ENCODE results near the gene DLGAP4. TPM values are rescaled to one million over a fixed set of nuclear protein-coding genes. Genes with fewer than 3 reads are reported as not detected.
A peak's percentile ranks its signal among the peaks of the same experiment; 100 is the strongest.

Gene DLGAP4
- total and polyA plus RNA-seq, 2 of the 13 experiments (the other 11 are each of a cell fraction or from before 2014, with no cell fraction given), result 15.2 to 26.7 TPM

DNA sequence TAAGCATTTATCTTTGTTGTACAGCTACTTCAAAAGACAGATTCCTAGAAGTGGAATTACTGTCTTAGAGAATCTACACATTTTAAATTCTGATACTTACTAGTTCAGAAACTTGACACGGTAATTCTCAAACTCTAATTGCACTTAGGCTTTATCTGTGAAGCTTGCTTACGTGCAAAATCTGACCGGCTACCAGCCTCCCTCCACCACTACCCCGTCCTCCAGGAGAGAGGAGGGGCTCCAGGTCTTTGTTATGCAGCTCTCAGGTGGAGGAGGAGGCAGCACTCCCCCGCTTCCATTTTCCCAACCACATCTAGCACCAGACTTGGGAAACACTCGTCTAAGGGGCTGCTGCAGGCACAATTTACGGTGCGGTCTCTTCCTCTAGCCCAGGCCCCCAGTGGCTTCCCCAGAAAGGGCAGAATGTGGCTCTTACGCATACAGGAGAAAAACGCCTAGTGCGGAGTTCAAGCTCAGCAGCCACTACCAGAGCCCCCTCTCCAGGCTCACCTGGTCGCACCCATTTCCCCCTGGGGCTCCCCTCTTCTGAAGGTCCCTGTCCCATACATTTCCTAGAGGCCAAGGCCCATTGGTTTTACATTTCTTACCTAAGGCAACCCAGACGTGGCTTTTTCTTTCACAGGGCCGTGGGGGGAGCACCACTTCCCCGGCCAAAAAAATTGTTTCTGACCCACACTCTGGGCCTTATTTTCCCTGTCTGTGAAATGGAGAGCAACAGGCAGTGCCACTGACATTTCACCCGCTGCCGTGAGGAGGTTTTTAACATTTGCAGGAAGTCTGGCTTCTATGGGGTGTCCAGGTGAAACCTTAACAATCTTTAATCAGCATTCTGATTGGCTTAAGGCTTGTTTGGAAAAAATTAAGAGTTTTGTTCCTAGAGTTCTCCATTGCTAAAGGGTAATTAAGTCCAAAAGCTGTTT, 265.7 kb downstream of the DLGAP4 start (continued):
- TF ChIP-seq ZNF607 (CRISPR knock-in tag; IDR thresholded peaks at IDR 0.05; ENCODE audit: borderline replicate concordance) (0 out of 2 replicates have a peak, but pooled peaks have one; percentile 62), ZNF761 (CRISPR knock-in tag; conservative IDR thresholded peaks at IDR 0.05) (peak; percentile 36; the same call in 1 of the 2 replicates), ZNF746 (CRISPR knock-in tag; IDR thresholded peaks at IDR 0.05) (peak; percentile 69), ZNF264 (CRISPR knock-in tag; IDR thresholded peaks at IDR 0.05) (peak; percentile 9; the same call in 1 of the 2 replicates), SALL1 (CRISPR knock-in tag; IDR thresholded peaks at IDR 0.05) (peak; percentile 69), ZNF777 (CRISPR knock-in tag; IDR thresholded peaks at IDR 0.05) (no peak), PHF21A (CRISPR knock-in tag; IDR thresholded peaks at IDR 0.05) (no peak), NR2C2 (CRISPR knock-in tag; IDR thresholded peaks at IDR 0.05; ENCODE audit: borderline replicate concordance) (no peak; the same call in 1 of the 2 replicates), YEATS4 (CRISPR knock-in tag; IDR thresholded peaks at IDR 0.05; ENCODE audit: borderline replicate concordance) (peak; percentile 34; the same call in 1 of the 2 replicates), ZNF343 (CRISPR knock-in tag; IDR thresholded peaks at IDR 0.05) (0 out of 2 replicates have a peak, but pooled peaks have one; percentile 71), KAT7 (CRISPR knock-in tag; IDR thresholded peaks at IDR 0.05; ENCODE audit: borderline replicate concordance) (0 out of 2 replicates have a peak, but pooled peaks have one; percentile 42), ZBTB3 (CRISPR knock-in tag; IDR thresholded peaks at IDR 0.05; ENCODE audit: borderline replicate concordance, low read depth) (0 out of 2 replicates have a peak, but pooled peaks have one; percentile 31), HDAC2 (CRISPR knock-in tag; IDR thresholded peaks at IDR 0.05) (peak; percentile 22; the same call in 1 of the 2 replicates), ZZZ3 (CRISPR knock-in tag; IDR thresholded peaks at IDR 0.05; ENCODE audit: borderline replicate concordance) (0 out of 2 replicates have a peak, but pooled peaks have one; percentile 31), HNRNPL (IDR thresholded peaks at IDR 0.05; ENCODE audit: low read depth, low read length) (no peak), ZNF619 (CRISPR knock-in tag; IDR thresholded peaks at IDR 0.05) (0 out of 2 replicates have a peak, but pooled peaks have one; percentile 14), ZNF768 (CRISPR knock-in tag; IDR thresholded peaks at IDR 0.05) (peak; percentile 23; the same call in 1 of the 2 replicates), POLR2G (IDR thresholded peaks at IDR 0.05; ENCODE audit: low read depth, low read length) (peak; percentile 66), MYPOP (CRISPR knock-in tag; IDR thresholded peaks at IDR 0.05) (0 out of 2 replicates have a peak, but pooled peaks have one; percentile 18), ZFX (CRISPR knock-in tag; IDR thresholded peaks at IDR 0.05; ENCODE audit: low read depth) (peak; percentile 62), ARHGAP35 (CRISPR knock-in tag; IDR thresholded peaks at IDR 0.05; ENCODE audit: borderline replicate concordance) (0 out of 2 replicates have a peak, but pooled peaks have one; percentile 20), TBL1XR1 (IDR thresholded peaks at IDR 0.05; ENCODE audit: borderline replicate concordance, low read length, partially characterized antibody) (peak; percentile 42), SAP130 (CRISPR knock-in tag; IDR thresholded peaks at IDR 0.05; ENCODE audit: low read depth) (peak; percentile 76), SIN3A (IDR thresholded peaks at IDR 0.05; ENCODE audit: borderline replicate concordance, low read depth, low read length) (peak; percentile 16; the same call in 1 of the 2 replicates), ZNF83 (CRISPR knock-in tag; IDR thresholded peaks at IDR 0.05; ENCODE audit: borderline replicate concordance) (0 out of 2 replicates have a peak, but pooled peaks have one; percentile 76)
- TF ChIP-seq, protein P1, sequence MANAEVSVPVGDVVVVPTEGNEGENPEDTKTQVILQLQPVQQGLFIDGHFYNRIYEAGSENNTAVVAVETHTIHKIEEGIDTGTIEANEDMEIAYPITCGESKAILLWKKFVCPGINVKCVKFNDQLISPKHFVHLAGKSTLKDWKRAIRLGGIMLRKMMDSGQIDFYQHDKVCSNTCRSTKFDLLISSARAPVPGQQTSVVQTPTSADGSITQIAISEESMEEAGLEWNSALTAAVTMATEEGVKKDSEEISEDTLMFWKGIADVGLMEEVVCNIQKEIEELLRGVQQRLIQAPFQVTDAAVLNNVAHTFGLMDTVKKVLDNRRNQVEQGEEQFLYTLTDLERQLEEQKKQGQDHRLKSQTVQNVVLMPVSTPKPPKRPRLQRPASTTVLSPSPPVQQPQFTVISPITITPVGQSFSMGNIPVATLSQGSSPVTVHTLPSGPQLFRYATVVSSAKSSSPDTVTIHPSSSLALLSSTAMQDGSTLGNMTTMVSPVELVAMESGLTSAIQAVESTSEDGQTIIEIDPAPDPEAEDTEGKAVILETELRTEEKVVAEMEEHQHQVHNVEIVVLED (CRISPR knock-in tag; IDR thresholded peaks at IDR 0.05; ENCODE audit: borderline replicate concordance), result 0 out of 2 replicates have a peak, but pooled peaks have one; percentile 12

Measured in HepG2 (cell line).